ENCODE measurements around the gene PPP1R12B.
"Not testable (repeated sequence)": the region's sequence is repeated elsewhere in the genome, so short reads cannot be mapped to it uniquely, and the experiment has no call there.

Gene PPP1R12B

DNA sequence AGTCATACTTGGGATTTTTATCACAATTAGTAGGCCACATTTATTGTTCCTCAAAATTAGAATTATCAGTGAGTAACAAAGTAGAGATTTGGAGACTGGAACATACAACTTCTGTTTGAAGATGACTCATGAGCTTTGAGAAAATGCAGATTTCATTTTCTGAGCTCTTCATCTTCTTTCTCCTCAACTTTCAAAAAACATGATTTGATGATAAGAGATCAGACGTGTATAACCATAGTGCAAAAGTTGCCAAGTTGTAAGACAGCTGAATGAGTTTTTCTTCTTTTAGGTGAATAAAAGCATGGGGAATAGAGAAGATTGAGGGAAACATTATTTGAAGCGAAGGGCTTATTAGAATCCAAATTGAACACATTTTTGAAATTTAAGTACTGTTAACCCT is 58.4 kb downstream of the PPP1R12B start:
- not testable (repeated sequence) for DNase-seq

DNA sequence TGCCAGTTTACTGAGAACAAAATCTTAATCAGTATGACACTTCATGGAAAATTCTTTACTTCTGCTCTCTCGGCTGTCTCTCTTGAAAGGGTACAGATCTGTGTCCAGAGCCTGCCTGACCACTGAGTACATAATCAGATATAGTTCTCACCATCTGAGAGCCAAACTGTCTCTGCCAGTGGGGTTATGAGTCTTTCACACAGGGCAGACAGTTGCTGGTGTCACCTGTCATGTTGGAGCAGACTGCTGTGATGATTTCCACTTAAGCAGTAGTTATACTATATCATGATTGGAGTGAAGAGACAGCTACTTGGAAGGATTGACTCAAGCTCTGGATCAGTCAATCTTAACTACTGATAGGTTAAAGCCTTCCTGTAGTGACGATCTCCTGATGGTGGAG is 58.9 kb downstream of the PPP1R12B start:
- not testable (repeated sequence) for DNase-seq

DNA sequence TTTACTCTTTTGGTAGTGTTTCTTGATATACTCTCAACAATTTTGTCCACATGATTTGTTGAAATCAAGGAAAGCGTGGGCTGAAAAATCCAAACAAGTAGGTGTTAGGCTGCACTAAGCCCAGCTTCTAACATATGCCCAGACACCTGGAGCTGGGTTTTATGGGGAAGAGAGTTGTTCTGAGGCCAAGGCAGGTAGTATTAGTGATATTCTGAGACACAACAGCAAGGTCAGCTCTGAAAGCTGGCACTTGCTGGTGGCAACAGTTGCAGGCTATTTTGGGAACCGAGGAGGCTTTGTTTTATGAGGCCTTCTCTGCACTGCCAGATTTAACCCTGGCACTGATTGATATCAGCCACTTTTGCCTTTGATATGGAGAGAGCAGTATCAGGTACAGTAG is 61.8 kb downstream of the PPP1R12B start:
- DNase-seq = not testable (repeated sequence)

DNA sequence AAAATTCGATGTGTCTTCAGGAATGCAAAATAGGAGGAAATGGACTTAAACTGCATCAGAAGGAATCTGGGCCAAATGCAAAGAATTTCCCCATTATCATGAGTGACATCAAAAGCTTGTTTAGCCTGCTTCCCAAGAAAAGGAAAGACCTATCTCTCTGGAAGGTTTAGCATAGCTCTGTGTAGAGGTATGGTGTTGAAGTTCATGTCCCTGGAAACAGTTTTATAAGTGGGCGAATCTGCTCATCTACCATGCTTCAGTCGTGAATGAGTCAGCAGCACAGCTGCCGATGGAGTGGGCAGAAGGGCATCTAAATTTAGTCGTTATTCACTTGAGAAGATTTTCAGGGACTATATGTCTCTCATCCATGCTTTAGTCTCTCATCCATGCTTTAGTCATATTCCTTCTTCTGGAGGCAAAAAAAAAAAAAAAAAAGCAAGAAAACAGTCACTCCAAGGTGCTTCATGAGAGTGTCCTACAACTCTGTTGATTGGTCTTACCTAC is 62.4 kb downstream of the PPP1R12B start:
- DNase-seq = peak in 1 of 2 experiments; percentile 7

DNA sequence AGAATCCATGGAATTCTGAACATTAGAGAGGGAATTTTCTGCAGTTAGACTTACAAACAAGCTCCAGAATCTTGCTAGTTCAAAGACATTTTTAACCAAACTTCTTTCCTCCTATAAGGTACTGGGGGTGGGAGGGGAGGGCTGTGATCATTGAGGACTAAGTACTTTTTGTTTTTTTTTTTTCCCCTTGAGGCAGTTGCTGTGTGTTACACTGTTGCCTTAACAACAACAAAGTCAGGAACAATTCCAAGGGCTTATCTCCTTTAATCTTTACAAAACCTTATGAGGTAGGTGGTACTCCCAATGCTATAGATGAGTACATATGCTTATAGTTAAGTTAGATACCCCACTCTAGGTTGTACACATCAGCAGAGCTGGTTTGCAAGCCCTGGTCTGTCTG is 62.9 kb downstream of the PPP1R12B start:
- DNase-seq = no peak

DNA sequence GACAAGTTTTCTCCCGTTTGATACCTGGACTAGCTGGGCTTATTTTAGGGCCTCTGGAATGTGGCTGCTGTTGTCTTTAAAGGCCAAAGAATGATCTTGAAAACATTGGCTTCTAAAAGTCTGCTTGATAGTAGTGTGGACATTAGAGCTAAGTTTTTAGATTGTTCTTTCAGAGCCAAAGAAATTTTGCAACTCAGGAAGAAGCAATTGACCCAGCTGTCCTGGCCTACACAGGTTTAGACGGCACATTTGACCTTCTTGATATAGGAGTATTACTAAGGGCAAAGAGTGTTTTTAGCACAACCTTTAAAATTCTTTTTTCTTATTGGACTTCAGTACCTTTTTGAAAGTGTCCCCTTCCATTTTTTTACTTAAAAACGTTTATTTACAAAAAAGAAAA is 63.9 kb downstream of the PPP1R12B start:
- not testable (repeated sequence) for DNase-seq

DNA sequence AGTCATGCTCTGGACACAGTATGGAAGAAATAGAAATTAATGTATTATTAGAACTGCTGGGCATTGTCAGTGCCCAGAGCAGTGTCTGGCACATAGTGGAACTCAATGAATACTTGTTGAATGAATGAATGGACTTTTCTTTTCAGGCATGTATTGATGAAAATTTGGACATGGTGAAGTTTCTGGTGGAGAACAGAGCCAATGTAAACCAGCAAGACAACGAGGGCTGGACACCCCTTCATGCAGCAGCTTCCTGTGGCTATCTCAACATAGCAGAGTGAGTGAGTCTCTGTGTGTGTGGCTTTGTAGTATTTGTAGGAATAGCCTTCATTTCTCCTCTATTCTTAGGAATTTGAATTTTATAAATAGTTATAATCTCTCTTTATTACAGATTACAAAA is 68.1 kb downstream of the PPP1R12B start:
- DNase-seq = no peak

DNA sequence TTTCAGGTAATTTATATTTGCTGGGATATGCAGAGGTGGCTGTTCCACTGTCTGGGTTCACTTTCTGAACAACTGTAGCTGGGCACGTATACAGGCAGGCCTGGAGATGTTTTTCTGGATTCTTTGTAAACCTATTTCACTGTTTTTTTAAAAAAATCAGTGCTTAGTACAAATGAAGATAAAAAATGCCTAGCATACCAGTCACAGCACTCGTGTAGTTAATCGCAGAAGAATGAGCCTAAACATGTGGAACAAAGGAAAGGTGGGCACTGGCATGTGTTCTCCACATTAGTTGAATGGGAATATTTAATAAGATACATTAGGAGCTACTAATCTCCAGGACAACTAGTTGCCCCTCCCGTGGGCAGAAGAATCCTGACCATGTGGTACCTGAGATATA is 68.6 kb downstream of the PPP1R12B start:
- DNase-seq = not testable (repeated sequence)

DNA sequence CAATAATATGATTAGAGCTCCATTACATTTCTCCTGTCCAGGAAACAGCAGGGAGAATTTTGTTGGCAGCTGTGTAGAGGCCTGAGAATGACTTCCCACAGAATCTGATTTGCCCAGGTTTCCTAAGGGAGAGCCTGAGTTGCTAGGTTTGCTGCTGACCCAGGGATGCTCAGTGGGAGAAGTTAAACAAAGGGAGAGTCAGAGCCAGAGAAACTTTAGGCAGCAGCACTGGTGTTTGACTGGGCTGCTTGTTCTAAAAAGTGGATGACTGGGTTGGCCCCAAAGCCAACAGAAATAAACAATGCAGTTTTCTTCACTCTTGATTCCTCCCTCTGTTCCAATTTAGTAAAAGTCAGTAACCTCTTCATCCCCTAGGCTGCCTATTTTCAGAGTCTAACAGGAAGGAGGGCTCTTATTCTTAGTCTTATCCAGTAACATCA is 69.3 kb downstream of the PPP1R12B start:
- DNase-seq = not testable (repeated sequence)

DNA sequence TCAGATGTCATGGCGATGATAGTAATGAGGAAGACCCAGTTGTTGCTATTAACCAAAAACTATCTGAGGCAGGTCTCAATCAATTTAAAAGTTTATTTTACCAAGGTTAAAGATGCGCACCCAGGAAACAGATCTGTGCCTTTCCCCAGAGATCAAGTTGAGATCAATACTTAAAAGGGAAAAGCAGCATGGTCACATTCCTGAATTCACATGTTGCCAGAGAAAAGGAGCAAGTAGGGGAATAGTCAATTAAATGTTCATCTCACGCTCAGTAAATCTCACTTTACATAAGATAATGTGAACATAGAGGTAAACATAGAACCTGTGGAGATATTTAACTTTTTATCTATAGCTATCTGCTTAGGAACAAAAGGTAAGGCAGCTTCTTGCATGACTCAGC is 71.2 kb downstream of the PPP1R12B start:
- not testable (repeated sequence) for DNase-seq

DNA sequence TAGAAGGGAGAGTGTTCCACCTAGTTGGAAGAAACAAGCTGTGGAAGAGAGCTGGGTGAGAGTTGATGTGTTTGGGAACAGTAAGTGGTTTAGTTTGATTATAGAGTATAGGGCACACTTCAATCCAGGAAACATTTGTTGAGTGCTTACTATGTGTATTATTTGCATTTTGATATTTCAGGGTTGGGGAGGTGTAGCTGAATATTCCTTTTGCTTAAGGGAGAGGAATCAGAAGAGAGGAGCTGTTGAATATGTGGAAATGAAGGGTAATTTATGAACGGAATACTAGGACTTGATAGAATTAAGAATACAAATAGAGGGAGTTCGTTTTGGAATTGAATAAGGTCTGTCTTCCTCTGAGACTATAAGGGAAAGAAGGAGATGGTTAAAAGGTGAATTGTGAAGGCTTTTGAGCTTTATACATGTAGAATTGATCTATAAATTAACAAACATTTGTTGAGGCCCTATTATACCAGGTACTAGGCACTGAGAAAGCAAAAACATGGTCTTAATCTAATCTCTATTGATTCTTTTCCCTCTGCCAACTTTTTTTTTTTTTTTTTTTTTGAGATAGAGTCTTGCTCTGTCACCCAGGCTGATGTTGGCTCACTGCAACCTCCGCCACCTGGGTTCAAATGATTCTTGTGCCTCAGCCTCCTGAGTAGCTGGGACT is 72.1 kb downstream of the PPP1R12B start:
- not testable (repeated sequence) for DNase-seq

DNA sequence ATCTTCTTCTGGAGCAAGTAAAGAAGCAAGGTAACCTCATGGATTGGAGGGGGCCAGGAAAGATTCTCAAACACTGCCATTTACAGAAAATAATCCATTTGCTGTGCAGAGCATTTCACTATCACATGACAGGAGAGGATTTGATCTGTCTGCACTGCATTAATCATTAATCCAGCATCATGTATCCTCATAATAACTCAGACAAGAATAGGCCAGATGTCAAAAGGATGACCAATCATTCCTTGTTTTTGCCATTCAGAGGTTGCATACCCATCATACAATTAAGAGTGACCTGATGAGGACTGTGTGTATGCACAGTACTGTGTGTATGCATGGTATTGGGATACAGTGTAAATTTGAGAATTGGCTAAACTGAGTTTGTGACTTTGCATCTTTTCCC is 74.2 kb downstream of the PPP1R12B start:
- DNase-seq = not testable (repeated sequence)

DNA sequence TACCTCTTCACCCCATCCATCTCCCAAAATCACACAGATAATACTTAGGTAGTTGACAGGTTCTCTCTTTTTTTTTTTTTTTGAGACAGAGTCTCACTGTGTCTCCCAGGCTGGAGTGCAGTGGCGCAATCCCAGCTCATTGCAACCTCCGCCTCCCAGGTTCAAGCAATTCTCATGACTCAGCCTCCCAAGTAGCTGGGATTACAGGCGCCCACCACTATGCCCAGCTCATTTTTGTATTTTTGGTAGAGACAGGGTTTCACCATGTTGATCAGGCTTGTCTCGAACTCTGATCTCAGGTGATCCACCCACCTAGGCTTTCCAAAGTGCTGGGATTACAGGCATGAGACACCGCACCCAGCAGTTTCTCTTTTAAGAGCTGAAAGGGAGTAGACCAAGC is 75.8 kb downstream of the PPP1R12B start:
- not testable (repeated sequence) for DNase-seq

DNA sequence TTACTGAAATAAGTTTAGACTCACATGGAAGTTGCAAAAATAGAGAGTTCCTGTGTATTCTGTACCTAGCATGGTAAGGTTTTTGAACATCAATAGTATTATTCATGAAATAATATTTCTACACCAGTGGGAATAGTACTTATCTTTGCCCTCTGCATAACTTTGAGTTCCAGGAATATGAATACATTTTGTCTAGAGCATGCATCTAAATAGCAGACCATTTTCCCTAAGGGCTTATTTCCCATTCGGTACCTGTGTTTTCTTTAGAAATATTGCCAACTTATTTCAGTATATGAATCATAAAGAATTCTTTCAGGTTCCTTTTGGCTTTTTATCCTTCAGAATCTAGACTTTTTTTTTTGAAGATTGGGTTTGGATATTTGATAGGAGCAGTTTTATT is 81.6 kb downstream of the PPP1R12B start:
- DNase-seq = not testable (repeated sequence)

DNA sequence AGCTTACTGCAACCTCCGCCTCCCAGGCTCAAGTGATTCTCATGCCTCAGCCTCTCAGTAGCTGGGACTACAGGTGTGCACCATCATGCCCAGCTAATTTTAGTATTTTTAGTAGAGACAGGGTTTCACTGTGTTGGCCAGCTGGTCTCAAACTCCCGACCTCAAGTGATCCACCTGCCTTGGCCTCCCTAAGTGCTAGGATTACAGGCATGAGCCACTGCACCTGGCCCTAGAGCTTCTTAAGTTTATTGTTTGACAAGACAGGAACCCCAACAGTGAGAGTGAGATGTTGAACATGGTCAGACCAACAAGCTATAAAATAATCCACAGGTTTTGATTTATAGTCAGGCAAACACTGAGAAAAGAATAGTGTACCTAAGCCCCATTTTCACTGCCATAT is 83.8 kb downstream of the PPP1R12B start:
- peak; percentile 20 to 48 for DNase-seq

DNA sequence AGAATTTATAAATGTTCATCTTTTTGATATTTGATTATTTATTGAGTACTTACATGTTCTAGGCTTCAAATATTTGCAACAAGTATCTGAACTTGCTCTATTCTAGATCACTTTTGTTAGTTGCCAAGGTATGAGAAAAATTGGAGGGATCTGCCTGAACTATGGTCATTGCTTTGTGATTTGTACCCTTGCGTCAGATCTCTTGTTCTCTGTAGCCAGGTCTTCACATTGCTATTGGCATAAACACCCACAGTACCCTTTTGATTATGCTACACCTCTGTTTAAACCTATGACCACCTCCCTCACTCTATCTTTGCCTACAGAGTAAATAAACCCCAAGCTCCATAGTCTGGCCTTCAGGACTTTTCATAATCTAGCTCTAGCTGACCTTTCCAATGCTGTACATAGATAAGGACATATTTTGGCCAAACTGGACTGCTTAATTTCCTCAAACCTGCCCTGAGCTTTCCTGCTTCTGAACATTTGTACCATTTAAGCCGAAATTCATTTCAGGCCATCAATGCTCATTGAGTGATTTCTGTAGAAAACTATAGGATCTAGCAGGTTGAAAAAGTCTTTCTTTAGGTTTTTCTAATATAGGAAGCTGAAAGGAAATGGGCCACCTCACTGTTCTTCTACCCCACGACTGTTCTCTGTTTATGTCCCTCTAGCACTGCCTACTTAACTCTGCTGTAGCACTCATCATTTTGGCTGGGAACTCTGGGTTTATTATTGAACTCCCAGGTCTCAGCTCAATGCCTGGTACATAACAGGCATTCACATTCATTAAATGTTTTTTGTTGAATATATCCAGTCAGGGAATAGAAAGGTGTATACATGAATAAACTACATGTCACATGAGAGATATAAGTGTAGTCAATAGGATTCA is 84.9 kb downstream of the PPP1R12B start:
- no peak for DNase-seq

DNA sequence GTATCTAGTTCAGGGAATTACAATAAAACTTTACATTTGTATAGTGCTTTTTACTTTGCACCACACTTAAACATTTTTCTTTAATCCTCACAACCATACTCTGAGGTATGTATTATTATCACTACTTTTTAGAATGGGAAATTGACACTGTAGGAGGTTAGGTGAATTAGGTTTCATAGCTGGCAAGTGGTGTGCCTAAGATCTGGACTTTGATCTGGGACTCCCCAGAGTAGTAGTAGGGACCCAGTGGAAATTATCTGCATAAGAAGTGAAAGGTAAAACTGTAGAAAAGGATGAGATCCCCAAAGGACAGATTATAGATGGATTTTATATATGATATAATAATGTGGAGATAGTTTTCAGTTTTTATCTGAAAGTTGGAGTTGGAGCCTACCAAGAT is 85.6 kb downstream of the PPP1R12B start:
- DNase-seq = no peak

DNA sequence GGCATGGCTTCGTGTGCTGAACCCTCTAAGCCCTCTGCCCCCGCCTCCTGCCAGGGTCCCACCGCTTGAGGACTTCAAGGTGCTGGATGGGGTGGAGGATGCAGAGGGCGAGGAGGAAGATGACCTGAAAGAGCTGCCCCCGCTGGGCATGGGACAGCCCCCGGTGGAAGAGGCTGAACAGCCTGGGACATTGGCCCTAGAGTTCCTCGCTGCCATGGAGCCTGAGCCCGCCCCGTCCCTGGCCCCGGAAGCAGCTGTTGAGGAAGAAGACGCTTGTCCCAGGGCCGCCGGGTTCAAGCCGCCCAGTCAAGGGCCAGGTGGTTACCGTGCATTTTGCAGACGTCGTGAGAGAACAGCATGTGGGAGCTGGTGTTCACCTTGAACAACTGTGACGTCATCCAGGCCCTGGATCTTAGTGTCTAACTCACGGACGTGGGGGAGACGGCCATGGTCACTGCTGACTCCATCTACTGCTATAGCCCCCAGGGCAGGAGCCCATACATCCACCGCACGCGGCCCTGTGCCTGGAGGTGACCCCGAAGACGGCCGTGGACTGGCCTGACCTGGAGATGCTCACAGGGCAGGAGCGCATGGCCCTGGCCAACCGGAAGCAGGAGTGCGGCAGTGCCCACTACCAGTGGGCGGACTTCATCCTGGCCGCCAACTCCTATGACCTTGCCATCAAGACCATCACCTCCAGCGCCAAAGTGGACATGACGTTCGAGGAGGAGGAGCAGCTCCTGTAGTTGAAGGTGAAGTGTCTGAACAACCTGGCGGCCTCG is 90.1 kb downstream of the PPP1R12B start:
- DNase-seq = no peak

DNA sequence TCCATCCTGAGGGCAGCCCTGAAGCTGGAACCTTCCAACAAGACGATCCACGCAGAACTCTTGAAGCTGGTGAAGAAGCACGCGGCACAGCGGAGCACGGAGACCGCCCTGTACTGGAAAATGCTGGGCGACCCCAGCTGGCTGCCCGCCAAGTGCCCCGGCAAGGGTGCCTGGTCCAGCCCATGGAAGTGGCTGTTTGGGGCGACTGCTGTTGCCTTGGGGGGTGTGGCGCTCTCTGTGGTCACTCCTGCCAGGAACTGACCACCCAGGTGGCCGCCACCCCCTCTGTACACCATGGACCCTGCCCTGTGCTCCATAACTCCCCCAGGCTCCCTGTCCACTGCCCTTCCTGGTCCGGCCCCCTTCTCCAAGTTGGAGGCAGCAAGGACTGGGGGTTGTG is 90.8 kb downstream of the PPP1R12B start:
- no peak for DNase-seq

DNA sequence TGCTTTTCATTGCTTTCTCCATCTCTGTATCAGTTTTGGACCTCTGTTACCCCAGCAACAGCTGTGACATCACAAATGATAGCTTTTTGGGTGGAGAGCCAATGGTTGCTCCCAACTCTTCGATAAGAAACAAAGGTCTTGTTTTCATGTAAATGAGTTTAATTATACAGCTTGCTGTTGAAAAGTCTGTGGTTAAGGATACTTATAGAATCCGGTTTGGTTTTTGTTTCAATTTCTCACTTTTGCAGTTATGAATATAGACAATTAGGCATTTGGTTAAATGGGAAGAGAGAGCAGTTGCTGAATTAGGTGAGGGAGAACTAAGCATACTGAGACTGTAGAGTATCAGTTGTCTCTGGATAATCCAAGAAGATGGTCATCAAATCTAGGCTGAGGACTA is 99.6 kb downstream of the PPP1R12B start:
- DNase-seq = not testable (repeated sequence)

DNA sequence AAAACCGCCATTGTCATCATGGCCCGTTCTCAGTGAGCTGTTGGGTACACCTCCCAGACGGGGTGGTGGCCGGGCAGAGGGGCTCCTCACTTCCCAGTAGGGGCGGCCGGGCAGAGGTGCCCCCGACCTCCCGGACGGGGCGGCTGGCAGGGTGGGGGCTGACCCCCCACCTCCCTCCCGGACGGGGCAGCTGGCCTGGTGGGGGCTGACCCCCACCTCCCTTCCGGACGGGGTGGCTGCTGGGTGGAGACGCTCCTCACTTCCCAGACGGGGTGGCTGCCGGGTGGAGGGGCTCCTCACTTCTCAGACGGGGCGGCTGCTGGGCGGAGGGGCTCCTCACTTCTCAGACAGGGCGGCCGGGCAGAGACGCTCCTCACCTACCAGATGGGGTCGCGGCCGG is 103.1 kb downstream of the PPP1R12B start:
- not testable (repeated sequence) for DNase-seq

DNA sequence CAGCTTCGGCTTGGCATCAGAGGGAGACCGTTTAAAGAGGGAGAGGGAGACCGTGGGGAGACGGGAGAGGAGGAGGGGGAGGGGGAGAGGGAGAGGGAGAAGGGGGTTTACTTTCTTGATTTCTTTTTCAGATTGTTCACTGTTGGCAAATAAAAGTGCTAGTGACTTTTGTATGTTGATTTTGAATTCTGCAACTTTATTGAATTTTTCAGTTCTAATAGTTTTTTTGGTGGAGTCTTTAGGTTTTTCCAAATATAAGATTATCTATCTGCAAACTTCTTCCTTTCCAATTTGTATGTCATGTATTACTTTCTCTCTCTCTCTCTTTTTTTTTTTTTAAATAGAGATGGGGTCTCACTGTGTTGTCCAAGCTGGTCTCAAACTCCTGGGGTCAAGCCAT is 104.0 kb downstream of the PPP1R12B start:
- DNase-seq = no peak
